Gastroesophageal sphincter (tissue), 3 donors: ENCODE data around the gene MOB3A.

ENCODE experiments used
- CTCF ChIP-seq, 4 experiments: fragments of 200-600 bp in 2 of 4; fragments of 450-650 bp in 2 of 4; sonication (generic) in 1 of 4; IDR thresholded peaks; one replicate each; pipeline ENCODE4 v1.5.1; 2017 to 2019; ENCODE audit warnings: antibody characterized with exemption in 4 of 4, mild to moderate bottlenecking in 2 of 4, moderate library complexity in 2 of 4
- EP300 ChIP-seq: sonication (generic); formaldehyde crosslinking; IDR thresholded peaks from one replicate; pipeline ENCODE4 v1.6.1; 2017; ENCODE audit warnings: antibody characterized with exemption, mild to moderate bottlenecking
- POLR2A ChIP-seq, 2 donors: fragments of 450-650 bp; IDR thresholded peaks; one replicate each; pipeline ENCODE4 v1.6.1; 2017; ENCODE audit warnings: antibody characterized with exemption in 2 of 2, mild to moderate bottlenecking in 2 of 2, moderate library complexity in 1 of 2
- POLR2AphosphoS5 ChIP-seq: sonication (generic); formaldehyde crosslinking; IDR thresholded peaks from one replicate; pipeline ENCODE4 v1.6.1; 2017; ENCODE audit warnings: antibody characterized with exemption

GRCh38 chr19:2059422-2060201 is 36.5 kb downstream of the MOB3A start:
- TF ChIP-seq CTCF (IDR thresholded peaks at IDR 0.05) (no peak), EP300 (no peak), POLR2AphosphoS5 (peak; percentile 52), POLR2A (IDR thresholded peaks at IDR 0.05) (peak in 1 of 2 donors; percentile 24)
